ENCODE data around the gene CNIH2. TPM values are rescaled to one million over a fixed set of nuclear protein-coding genes. Genes with fewer than 3 reads are reported as not detected.
"Not testable (repeated sequence)": the region's sequence is repeated elsewhere in the genome, so short reads cannot be mapped to it uniquely, and the experiment has no call there.

The CNIH2 gene
- total and polyA plus RNA-seq, 3 donors from 2014 or later: 4.0 to 17.3 (median 7.4) TPM

DNA sequence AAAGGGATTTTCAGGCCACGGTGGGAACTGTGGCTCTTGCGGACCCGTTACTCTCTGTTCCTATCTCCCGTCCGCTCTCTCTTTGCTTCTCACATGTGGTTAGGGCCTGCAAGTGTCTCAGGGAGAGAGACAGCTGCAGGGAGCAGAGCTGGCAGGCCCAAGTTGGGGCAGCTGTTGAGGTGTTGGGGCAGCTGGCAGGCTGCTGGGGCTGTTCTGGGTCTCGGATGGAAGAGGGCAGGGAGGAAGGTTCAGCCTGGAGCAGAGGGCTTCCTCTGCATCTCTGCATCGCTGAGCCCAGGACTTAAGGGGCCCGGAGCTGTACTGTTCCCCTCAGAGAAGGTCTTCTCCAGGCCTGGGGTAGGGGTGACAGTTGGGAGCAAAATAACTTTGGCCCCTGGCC is 2.6 kb upstream of the CNIH2 start:
- WGBS, 2 donors: 81 to 91% methylated on average over 4 to 8 of the region's 8 CpGs
- Histone ChIP-seq H3K36me3 (ENCODE audit: low read depth, missing control alignments) (no peaks in the 10 kb centered on the region), H3K27me3 (no peaks in the 10 kb centered on the region), H3K9me3 (no peaks in the 10 kb centered on the region), H3K4me1 (no peaks in the 10 kb centered on the region), H3K27ac (no peak overlapping the region), H3K4me3 (no peak overlapping the region)
- TF ChIP-seq POLR2A (IDR thresholded peaks at IDR 0.05): no peak
- TF ChIP-seq, protein P1, sequence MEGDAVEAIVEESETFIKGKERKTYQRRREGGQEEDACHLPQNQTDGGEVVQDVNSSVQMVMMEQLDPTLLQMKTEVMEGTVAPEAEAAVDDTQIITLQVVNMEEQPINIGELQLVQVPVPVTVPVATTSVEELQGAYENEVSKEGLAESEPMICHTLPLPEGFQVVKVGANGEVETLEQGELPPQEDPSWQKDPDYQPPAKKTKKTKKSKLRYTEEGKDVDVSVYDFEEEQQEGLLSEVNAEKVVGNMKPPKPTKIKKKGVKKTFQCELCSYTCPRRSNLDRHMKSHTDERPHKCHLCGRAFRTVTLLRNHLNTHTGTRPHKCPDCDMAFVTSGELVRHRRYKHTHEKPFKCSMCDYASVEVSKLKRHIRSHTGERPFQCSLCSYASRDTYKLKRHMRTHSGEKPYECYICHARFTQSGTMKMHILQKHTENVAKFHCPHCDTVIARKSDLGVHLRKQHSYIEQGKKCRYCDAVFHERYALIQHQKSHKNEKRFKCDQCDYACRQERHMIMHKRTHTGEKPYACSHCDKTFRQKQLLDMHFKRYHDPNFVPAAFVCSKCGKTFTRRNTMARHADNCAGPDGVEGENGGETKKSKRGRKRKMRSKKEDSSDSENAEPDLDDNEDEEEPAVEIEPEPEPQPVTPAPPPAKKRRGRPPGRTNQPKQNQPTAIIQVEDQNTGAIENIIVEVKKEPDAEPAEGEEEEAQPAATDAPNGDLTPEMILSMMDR (IDR thresholded peaks at IDR 0.05): no peak
- DNase-seq: no peak
- intact Hi-C loops (cut with DNase I; ENCODE audit: low total_unique reads): no loop called here

DNA sequence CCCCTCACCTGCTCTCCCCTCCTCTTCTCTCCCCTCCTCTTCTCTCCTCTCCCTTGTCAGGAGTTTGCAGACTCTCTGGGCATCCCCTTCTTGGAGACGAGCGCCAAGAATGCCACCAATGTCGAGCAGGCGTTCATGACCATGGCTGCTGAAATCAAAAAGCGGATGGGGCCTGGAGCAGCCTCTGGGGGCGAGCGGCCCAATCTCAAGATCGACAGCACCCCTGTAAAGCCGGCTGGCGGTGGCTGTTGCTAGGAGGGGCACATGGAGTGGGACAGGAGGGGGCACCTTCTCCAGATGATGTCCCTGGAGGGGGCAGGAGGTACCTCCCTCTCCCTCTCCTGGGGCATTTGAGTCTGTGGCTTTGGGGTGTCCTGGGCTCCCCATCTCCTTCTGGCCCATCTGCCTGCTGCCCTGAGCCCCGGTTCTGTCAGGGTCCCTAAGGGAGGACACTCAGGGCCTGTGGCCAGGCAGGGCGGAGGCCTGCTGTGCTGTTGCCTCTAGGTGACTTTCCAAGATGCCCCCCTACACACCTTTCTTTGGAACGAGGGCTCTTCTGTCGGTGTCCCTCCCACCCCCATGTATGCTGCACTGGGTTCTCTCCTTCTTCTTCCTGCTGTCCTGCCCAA is 1.9 kb upstream of the CNIH2 start:
- Histone ChIP-seq H3K9me3 (no peaks in the 10 kb centered on the region), H3K4me3 (no peak overlapping the region), H3K27ac (no peak overlapping the region), H3K36me3 (ENCODE audit: low read depth, missing control alignments) (no peaks in the 10 kb centered on the region), H3K27me3 (no peaks in the 10 kb centered on the region), H3K4me1 (no peaks in the 10 kb centered on the region)
- WGBS, 2 donors: 82 to 87% methylated on average over 10 to 14 of the region's 14 CpGs
- no peak for DNase-seq
- TF ChIP-seq, protein P1 (IDR thresholded peaks at IDR 0.05): no peak
- no peak for TF ChIP-seq POLR2A (IDR thresholded peaks at IDR 0.05)
- intact Hi-C loops (cut with DNase I; ENCODE audit: low total_unique reads): no loop called here

DNA sequence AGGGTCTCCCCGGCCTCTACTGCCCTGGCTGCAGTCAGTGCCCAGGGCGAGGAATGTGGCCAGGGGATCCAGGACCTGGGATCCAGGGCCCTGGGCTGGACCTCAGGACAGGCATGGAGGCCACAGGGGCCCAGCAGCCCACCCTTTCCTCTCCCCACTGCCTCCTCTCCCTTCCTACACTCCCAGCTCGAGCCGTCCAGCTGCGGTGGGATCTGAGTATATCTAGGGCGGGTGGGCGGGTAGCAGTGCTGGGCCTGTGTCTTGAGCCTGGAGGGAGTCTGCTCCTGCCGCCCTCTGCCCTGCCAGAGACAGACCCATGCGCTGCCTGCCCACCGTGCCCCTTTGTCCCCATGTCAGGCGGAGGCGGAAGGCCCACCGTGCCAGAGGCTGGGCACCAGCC is 1.4 kb upstream of the CNIH2 start:
- H3K27me3 ChIP-seq; intact Hi-C loops (cut with DNase I; ENCODE audit: low total_unique reads); DNase-seq; H3K4me3 ChIP-seq; H3K9me3 ChIP-seq; H3K27ac ChIP-seq; H3K36me3 ChIP-seq (ENCODE audit: low read depth, missing control alignments); H3K4me1 ChIP-seq: not testable (repeated sequence)
- WGBS, 2 donors: 82 to 87% methylated on average over 7 to 13 of the region's 13 CpGs

DNA sequence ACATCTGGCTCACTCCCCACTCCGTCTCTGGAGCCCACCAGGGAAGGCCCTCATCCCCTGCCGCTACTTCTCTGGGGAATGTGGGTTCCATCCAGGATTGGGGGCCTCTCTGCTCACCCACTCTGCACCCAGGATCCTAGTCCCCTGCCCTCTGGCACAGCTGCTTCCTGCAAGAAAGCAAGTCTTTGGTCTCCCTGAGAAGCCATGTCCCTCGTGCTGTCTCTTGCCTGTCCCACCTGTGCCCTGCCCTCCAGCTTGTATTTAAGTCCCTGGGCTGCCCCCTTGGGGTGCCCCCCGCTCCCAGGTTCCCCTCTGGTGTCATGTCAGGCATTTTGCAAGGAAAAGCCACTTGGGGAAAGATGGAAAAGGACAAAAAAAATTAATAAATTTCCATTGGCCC is 911 bp upstream of the CNIH2 start:
- WGBS, 2 donors: 70 to 77% methylated on average over 4 of the region's 4 CpGs
- H3K4me1 ChIP-seq; H3K36me3 ChIP-seq (ENCODE audit: low read depth, missing control alignments); DNase-seq; H3K4me3 ChIP-seq; H3K27me3 ChIP-seq; H3K27ac ChIP-seq; H3K9me3 ChIP-seq; intact Hi-C loops (cut with DNase I; ENCODE audit: low total_unique reads): not testable (repeated sequence)

DNA sequence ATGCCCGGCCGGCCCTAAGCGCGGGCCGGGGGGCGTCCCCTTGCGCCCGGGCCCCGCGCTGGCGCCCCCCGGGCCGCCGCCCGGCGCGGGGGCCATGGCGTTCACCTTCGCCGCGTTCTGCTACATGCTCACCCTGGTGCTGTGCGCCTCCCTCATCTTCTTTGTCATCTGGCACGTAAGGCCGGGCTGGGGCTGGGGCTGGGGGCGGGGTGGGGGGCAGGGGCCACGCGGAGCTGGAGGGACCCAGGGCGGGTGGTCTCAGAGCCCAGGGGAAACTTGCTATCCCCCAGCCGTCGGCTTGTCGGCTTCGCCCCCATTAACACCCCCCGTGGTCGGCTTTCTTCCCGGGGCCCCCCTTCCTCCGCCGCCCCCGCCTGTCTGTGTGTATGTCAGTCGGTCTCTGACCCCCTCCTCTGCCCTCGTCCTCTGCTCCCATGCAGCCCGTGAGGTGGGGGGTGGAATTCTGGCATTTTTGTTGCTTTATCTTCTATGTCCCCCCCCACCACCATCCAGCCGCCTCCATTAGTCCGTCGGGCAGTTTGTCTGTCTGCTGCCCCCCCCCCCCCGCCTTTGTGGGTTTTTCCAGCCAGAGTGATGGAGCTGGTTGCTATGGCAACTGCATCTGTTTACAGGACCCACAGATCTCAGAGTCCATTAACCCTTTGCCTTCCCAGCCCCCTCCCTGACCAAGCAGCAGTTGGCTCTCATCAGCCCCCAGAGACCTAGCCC is 552 bp downstream of the CNIH2 start:
- H3K4me3 ChIP-seq: no peak overlapping the region
- H3K9me3 ChIP-seq: no peaks in the 10 kb centered on the region
- H3K27me3 ChIP-seq: no peaks in the 10 kb centered on the region
- no peaks in the 10 kb centered on the region for H3K4me1 ChIP-seq
- no peak overlapping the region for H3K27ac ChIP-seq
- intact Hi-C loops (cut with DNase I; ENCODE audit: low total_unique reads): no loop called here
- no peaks in the 10 kb centered on the region for H3K36me3 ChIP-seq (ENCODE audit: low read depth, missing control alignments)
- WGBS, 2 donors: 4 to 7% methylated on average over 17 to 36 of the region's 45 CpGs
- DNase-seq: no peak
- TF ChIP-seq, protein P1 (IDR thresholded peaks at IDR 0.05): no peak
- TF ChIP-seq POLR2A (IDR thresholded peaks at IDR 0.05): no peak
